Retinal pigment epithelial cell (primary cell): ENCODE results near the gene CCDC196.

Source experiments
- DNase-seq: peaks from one replicate; pipeline ENCODE4 v3.0.0-alpha.2; 2010; ENCODE audit warnings: low read depth
- H3K4me3 ChIP-seq: 2 replicates; pipeline ENCODE4 v1.5.1; 2011; ENCODE audit warnings: mild to moderate bottlenecking, low read length, control low read depth, moderate library complexity
- CTCF ChIP-seq: conservative IDR thresholded peaks from 2 replicates; pipeline ENCODE4 v1.5.1; 2011; ENCODE audit warnings: low read depth, low read length, control low read depth, inconsistent platforms

The CCDC196 gene

GRCh38 chr14:66507181-66507721 lies 21.1 kb downstream of the CCDC196 start:
- no peak for DNase-seq
- TF ChIP-seq CTCF = no peak
- H3K4me3 ChIP-seq = peak overlapping the region; percentile 65

GRCh38 chr14:66507722-66508546 lies 21.8 kb downstream of the CCDC196 start, which contains the start of gene GPHN:
Gene GPHN, plus strand, starts transcription at chr14:66508147.
- peak; percentile 92 for DNase-seq
- H3K4me3 ChIP-seq = peak within 1 kb of the TSS; percentile 65
- TF ChIP-seq CTCF = peak; percentile 32

GRCh38 chr14:66508547-66508845 lies 22.3 kb downstream of the CCDC196 start:
- peak overlapping the region; percentile 65 for H3K4me3 ChIP-seq
- no peak for TF ChIP-seq CTCF
- DNase-seq = no peak

GRCh38 chr14:66508846-66509621 lies 22.9 kb downstream of the CCDC196 start:
- TF ChIP-seq CTCF = no peak
- H3K4me3 ChIP-seq = peak overlapping the region; percentile 65
- no peak for DNase-seq

- peak overlapping the region; percentile 65 for H3K4me3 ChIP-seq
- DNase-seq = no peak
- no peak for TF ChIP-seq CTCF
Measured at GRCh38 chr14:66509874-66510273, 23.7 kb downstream of the CCDC196 start.

GRCh38 chr14:66511849-66512248 lies 25.7 kb downstream of the CCDC196 start:
- DNase-seq = no peak
- TF ChIP-seq CTCF = no peak
- H3K4me3 ChIP-seq = no peak overlapping the region
